ENCODE results near the gene PLXNC1. TPM values are rescaled to one million over a fixed set of nuclear protein-coding genes. Genes with fewer than 3 reads are reported as not detected.

PLXNC1 gene
- total and polyA plus RNA-seq, 9 donors, result 8.2 to 33.7 (median 17.5) TPM

GRCh38 chr12:94195483-94195882 lies 47.1 kb downstream of the PLXNC1 start:
- no peak for DNase-seq
- whole genome bisulfite sequencing, 3 donors, result 95 to 97% (median 97%) methylated on average over 6 of the region's 6 CpGs
- intact Hi-C loops (cut with DNase I), result loop anchor here in 1 of 4 donors (5.0 kb wide), 1 partner anchor 43 kb away; no protein-coding TSS in a partner anchor

GRCh38 chr12:94198469-94198868 lies 50.1 kb downstream of the PLXNC1 start:
- H3K4me1 ChIP-seq (ENCODE audit: insufficient read depth), result no peaks in the 10 kb centered on the region
- 87 to 91% (median 88%) methylated on average over 5 of the region's 5 CpGs for WGBS, 3 donors
- H3K9me3 ChIP-seq, result no peaks in the 10 kb centered on the region
- no peak overlapping the region for H3K4me3 ChIP-seq
- H3K36me3 ChIP-seq, result no peaks in the 10 kb centered on the region
- TF ChIP-seq EP300 (IDR thresholded peaks at IDR 0.05) (no peak), POLR2A (IDR thresholded peaks at IDR 0.05) (no peak), CTCF (IDR thresholded peaks at IDR 0.05) (no peak)
- intact Hi-C loops (cut with DNase I), result loop anchor here in 1 of 4 donors (5.0 kb wide), 1 partner anchor 46 kb away; no protein-coding TSS in a partner anchor
- no peak for DNase-seq
- H3K27me3 ChIP-seq, result no peaks in the 10 kb centered on the region
- no peak overlapping the region for H3K27ac ChIP-seq

More at GRCh38 chr12:94195483-94195882, 47.1 kb downstream of the PLXNC1 start:
- no peaks in the 10 kb centered on the region for H3K27me3 ChIP-seq
- H3K9me3 ChIP-seq, result no peaks in the 10 kb centered on the region
- H3K27ac ChIP-seq, result no peak overlapping the region
- no peak overlapping the region for H3K4me3 ChIP-seq
- no peaks in the 10 kb centered on the region for H3K4me1 ChIP-seq (ENCODE audit: insufficient read depth)
- no peaks in the 10 kb centered on the region for H3K36me3 ChIP-seq
- TF ChIP-seq CTCF (IDR thresholded peaks at IDR 0.05) (no peak), EP300 (IDR thresholded peaks at IDR 0.05) (no peak), POLR2A (IDR thresholded peaks at IDR 0.05) (no peak)

- Histone ChIP-seq H3K27me3 (no peaks in the 10 kb centered on the region), H3K9me3 (no peaks in the 10 kb centered on the region), H3K27ac (no peak overlapping the region), H3K36me3 (no peaks in the 10 kb centered on the region), H3K4me1 (ENCODE audit: insufficient read depth) (no peaks in the 10 kb centered on the region), H3K4me3 (no peak overlapping the region)
- 83 to 85% (median 83%) methylated on average over 9 of the region's 9 CpGs for whole genome bisulfite sequencing, 3 donors
- TF ChIP-seq EP300 (IDR thresholded peaks at IDR 0.05), result no peak
- no peak for DNase-seq
- intact Hi-C loops (cut with DNase I), result loop anchor here in 1 of 4 donors (5.0 kb wide), 1 partner anchor 47 kb away; no protein-coding TSS in a partner anchor
Observed at GRCh38 chr12:94198872-94199271, 50.5 kb downstream of the PLXNC1 start.

GRCh38 chr12:94200069-94200468 lies 51.7 kb downstream of the PLXNC1 start:
- no peak overlapping the region for H3K4me3 ChIP-seq
- no peaks in the 10 kb centered on the region for H3K36me3 ChIP-seq
- DNase-seq, result no peak
- H3K27ac ChIP-seq, result no peak overlapping the region
- TF ChIP-seq EP300 (IDR thresholded peaks at IDR 0.05) (no peak), CTCF (IDR thresholded peaks at IDR 0.05) (no peak), POLR2A (IDR thresholded peaks at IDR 0.05) (no peak)
- intact Hi-C loops (cut with DNase I), result loop anchor here in 2 of 4 donors (10.0 kb wide), 2 partner anchors 45 to 55 kb away; no protein-coding TSS in a partner anchor
- no peaks in the 10 kb centered on the region for H3K27me3 ChIP-seq
- peaks cover 5% of the 10 kb centered on the region for H3K4me1 ChIP-seq (ENCODE audit: insufficient read depth)
- WGBS, 3 donors, result 80 to 93% (median 92%) methylated on average over 5 of the region's 5 CpGs
- no peaks in the 10 kb centered on the region for H3K9me3 ChIP-seq

GRCh38 chr12:94200695-94201094 lies 52.3 kb downstream of the PLXNC1 start:
- no peak overlapping the region for H3K4me3 ChIP-seq
- H3K27me3 ChIP-seq, result no peaks in the 10 kb centered on the region
- no peak for TF ChIP-seq EP300 (IDR thresholded peaks at IDR 0.05)
- TF ChIP-seq CTCF (IDR thresholded peaks at IDR 0.05), result no peak
- TF ChIP-seq POLR2A (IDR thresholded peaks at IDR 0.05), result no peak
- no peak for DNase-seq
- H3K36me3 ChIP-seq, result no peaks in the 10 kb centered on the region
- 91 to 95% (median 92%) methylated on average over 1 of the region's 1 CpG for WGBS, 3 donors
- intact Hi-C loops (cut with DNase I), result loop anchor here in 2 of 4 donors (10.0 kb wide), 2 partner anchors 46 to 54 kb away; no protein-coding TSS in a partner anchor
- H3K4me1 ChIP-seq (ENCODE audit: insufficient read depth), result peaks cover 5% of the 10 kb centered on the region
- no peaks in the 10 kb centered on the region for H3K9me3 ChIP-seq
- H3K27ac ChIP-seq, result no peak overlapping the region
